GM21367 (cell line): ENCODE data around the gene CSTPP1.
"Not testable (repeated sequence)": the region's sequence is repeated elsewhere in the genome, so short reads cannot be mapped to it uniquely, and the experiment has no call there.

Experiments used
- ATAC-seq: cut with Tn5 transposase; IDR thresholded peaks from one replicate; pipeline ENCODE4 v1.9.1; 2021; ENCODE audit not compliant: unreplicated experiment

Gene CSTPP1

GRCh38 chr11:46987183-46987582, 50.6 kb downstream of the CSTPP1 start:
- no peak for ATAC-seq

GRCh38 chr11:46989810-46990487, 53.4 kb downstream of the CSTPP1 start:
- ATAC-seq: not testable (repeated sequence)

DNA sequence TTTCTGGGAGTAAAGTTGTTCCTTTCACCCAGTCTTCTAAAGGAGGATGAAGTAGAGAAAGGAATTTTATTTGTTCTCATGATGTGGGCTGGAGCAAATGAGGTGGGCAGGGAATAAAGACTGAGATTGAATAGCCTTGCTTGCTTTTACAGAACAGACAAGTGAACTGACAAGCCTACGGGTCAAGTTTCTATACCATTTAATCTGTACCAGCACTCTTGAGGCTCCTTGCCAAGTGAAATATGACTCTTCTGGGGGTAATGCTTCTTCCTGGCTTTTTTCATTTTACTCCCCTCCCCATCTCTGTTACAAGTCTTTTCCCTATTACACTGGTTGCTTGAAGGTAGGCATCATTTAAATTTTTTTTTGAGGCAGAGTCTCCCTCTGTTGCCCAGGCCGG, 54.8 kb downstream of the CSTPP1 start:
- ATAC-seq: no peak

- ATAC-seq: not testable (repeated sequence)
Observed at GRCh38 chr11:46992386-46992785, 55.8 kb downstream of the CSTPP1 start.

DNA sequence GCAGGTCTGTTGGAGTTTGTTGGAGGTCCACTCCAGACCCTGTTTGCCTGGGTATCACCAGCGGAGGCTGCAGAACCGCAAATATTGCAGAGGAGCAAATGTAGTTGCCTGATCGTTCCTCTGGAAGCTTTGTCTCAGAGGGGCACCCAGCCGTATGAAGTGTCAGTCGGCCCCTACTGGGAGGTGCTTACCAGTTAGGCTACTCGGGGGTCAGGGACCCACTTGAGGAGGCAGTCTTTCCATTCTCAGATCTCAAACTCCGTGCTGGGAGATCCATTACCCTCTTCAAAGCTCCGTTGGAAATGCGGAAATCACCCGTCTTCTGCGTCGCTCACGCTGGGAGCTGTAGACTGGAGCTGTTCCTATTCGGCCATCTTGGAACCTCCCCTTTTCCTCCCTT, 61.2 kb downstream of the CSTPP1 start:
- ATAC-seq: not testable (repeated sequence)

DNA sequence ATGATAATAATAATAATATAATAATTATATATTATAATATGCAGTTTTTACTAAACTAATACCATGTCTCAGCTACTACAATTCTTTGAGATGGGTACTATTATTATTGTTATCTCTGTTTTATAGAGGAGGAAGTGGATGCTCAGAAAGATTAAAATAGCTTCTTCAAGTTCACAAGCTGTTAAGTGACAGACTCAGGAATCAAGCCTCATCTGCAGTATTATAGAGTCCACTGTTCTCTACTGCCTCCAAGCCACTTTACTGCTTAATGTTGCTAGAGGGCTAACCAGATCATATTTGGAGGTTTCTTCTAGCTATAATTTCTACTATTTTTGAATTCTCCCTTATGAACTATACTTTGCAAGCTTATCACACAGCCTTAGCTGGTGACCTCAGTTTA, 62.7 kb downstream of the CSTPP1 start:
- no peak for ATAC-seq

DNA sequence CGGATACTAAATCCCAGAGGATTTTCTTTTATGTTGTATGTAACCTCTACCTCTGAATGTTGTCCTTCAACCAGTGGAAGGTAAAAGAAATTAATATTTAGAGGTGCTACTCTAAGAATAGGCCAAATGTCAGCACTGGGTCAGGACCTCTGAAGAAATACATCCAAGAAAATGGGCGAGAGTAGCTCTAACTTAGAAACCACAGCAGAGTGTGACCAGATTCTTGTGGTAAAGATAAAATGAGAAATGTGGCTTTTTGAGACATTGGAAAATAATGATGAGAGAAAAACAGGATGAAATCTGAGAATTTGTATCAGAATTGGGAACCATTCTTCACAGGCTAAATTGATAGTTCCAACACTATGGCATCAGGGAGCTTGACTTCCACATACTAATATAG, 63.5 kb downstream of the CSTPP1 start:
- no peak for ATAC-seq

- no peak for ATAC-seq
Observed at GRCh38 chr11:47001781-47002181, 65.2 kb downstream of the CSTPP1 start.

- ATAC-seq: no peak
Observed at GRCh38 chr11:47002390-47002789, 65.8 kb downstream of the CSTPP1 start.

GRCh38 chr11:47003180-47003877, 66.8 kb downstream of the CSTPP1 start:
- no peak for ATAC-seq

- ATAC-seq: no peak
Observed at GRCh38 chr11:47004595-47005033, 68.1 kb downstream of the CSTPP1 start.

- no peak for ATAC-seq
Observed at GRCh38 chr11:47005441-47005840, 68.9 kb downstream of the CSTPP1 start.

- ATAC-seq: no peak
Observed at GRCh38 chr11:47007579-47007978, 71.0 kb downstream of the CSTPP1 start.

DNA sequence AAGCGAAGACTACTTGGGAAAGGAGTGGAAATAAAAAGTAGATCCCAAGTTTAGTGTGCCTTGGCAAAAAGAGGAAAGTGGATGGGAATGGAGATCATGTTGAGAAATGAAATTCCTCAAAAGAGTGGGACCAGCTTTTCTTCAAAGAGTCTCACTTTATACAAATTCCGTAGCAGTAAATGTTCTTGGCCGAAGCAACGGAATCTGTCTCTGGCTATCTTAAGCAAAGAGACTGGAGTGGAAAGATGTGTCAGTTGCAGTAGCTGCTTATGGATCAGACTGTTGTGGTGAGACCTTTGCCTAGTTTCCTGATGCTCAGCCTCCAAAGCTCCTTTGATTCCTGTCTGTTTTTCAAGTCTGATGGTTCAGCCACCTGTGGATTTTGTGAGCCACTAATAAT, 73.6 kb downstream of the CSTPP1 start:
- no peak for ATAC-seq

DNA sequence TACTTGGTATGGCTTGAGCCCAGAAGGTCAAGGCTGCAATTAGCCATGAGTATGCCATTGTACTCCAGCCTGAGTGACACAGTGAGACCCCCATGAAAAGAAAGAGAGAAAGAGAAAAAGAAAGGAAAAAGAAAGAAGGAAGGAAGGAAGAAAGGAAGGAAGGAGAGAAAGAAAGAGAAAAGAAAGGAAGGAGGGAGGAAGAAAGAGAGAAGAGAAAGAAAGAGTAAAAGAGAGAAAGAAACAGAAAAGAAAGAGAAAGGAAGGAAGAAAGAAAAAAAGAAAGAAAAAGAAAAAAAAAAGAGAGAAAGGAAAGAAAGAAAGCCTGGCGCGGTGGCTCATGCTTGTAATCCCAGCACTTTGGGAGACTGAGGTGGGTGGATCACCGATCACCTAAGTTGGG, 77.5 kb downstream of the CSTPP1 start:
- ATAC-seq: no peak

DNA sequence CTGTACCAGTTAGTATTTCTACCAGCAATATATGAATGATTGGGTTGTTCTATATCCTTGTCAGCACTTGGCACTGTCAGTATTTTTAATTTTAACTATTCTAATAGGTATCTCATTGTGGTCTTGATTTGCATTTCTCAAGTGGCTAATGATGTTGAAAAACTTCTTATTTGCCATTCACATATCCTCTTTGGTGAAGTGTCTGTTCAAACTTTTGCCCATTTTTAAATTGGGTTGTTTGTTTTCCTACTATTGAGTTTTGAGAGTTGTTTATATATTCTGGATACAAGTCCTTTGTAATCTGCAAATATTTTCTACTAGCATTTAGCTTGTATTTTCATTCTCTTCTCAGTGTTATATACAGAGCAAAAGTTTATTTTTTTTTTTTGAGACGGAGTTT, 82.1 kb downstream of the CSTPP1 start:
- ATAC-seq: no peak

GRCh38 chr11:47020793-47021526, 84.4 kb downstream of the CSTPP1 start:
- ATAC-seq: no peak

DNA sequence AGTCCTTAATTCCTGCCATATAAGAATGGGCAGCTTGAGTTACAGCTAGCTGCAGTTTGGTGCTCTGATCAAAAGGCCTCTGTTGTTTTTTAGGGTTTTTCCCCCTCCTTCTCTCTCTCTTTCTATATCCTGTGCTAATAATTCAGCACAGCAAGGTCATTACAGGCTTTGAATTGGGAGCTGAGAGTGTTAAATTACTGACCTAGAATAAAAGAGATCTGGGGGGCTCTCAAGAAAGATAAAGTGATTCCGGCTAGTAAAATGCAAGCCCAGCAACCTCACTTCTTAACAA, 84.9 kb downstream of the CSTPP1 start:
- no peak for ATAC-seq

DNA sequence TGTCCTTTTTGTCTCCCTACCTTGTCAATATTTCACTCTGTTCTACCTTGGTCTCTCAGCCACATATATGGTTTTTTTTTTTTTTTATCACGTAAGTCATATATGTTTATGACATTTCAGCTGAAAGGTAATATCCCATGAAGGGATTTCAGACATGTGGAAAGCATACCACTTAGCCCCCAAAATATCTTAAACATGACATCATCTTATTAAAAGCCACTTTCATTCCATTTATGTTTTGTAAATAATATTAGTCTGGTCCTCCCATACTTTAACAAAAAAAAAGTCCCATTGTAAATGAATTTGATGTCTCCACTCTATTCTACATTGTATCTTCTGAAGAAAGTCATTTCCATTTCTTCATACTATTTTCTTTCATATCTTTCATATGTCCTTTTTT, 85.4 kb downstream of the CSTPP1 start:
- ATAC-seq: no peak

DNA sequence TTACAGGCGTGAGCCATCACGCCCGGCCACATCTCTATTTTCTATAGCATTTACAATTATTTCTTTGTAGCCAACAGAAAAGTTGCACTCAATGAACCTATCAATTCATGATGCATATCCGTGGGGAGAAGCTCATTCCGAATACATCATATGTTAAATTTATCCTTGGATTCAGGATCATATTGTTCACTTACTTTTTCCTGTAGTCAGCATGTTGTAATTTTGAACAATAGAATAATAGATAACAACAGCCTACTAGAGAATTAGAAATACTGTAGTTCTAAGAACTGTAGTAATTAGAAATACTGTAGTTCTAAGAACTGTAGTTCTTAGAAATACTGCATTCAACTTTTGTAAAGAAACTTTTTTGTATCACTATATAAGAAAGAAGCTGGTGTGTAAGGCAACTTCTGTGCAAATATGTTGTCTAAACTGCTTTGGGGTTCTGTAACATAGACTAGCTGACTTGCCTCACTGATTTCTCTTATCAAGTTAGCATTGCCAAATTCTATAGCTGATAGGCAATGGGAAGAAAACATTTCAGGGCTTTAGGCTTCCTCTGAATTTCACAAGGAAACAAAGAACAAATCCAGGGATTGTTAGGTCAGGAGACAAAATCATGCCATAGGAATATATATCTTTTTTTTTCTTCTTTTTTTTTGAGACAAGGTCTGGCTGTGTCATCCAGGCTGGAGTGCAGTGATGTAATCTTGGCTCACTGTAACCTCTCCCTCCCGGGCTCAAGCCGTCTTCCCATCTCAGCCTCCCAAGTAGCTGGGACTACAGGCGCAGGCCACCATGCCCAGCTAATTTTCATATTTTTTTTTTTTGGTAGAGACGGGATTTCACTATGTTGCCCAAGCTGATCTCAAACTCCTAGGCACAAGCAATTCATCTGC, 91.9 kb downstream of the CSTPP1 start:
- ATAC-seq: no peak

GRCh38 chr11:47033439-47033838, 96.9 kb downstream of the CSTPP1 start:
- no peak for ATAC-seq
